PFSK-1 (cell line): ENCODE measurements around the gene CFD.

Experiments used
- FOXP2 ChIP-seq: optimal IDR thresholded peaks from 2 replicates; pipeline ENCODE3; 2011; ENCODE audit warnings: borderline replicate concordance, control low read depth, inconsistent platforms; ENCODE audit not compliant: insufficient read depth; ENCODE audit errors: extremely low read length, extremely low read depth
- POLR2AphosphoS5 ChIP-seq: IDR thresholded peaks from 2 replicates; pipeline ENCODE4 v1.6.1; 2012; ENCODE audit warnings: low read depth, mild to moderate bottlenecking, control low read depth, low read length, moderate library complexity
- SIN3A ChIP-seq: IDR thresholded peaks from 2 replicates; pipeline ENCODE4 v1.6.1; 2012; ENCODE audit warnings: mild to moderate bottlenecking, low read length, moderate library complexity, borderline replicate concordance; ENCODE audit not compliant: insufficient read depth
- TAF1 ChIP-seq: IDR thresholded peaks from 2 replicates; pipeline ENCODE4 v1.6.1; 2012; ENCODE audit warnings: low read length, control low read depth, borderline replicate concordance; ENCODE audit not compliant: insufficient read depth
- TF ChIP-seq, protein P1 (sequence below), 2 experiments: IDR thresholded peaks; 2 replicates each; pipeline versions ENCODE4 v1.6.1 to v1.8.0; 2011 to 2012; ENCODE audit warnings: low read depth in 2 of 2, low read length in 2 of 2, control low read depth in 1 of 2, inconsistent platforms in 1 of 2, mild to moderate bottlenecking in 1 of 2, moderate library complexity in 1 of 2; ENCODE audit not compliant: insufficient read depth in 1 of 2

The CFD gene

DNA sequence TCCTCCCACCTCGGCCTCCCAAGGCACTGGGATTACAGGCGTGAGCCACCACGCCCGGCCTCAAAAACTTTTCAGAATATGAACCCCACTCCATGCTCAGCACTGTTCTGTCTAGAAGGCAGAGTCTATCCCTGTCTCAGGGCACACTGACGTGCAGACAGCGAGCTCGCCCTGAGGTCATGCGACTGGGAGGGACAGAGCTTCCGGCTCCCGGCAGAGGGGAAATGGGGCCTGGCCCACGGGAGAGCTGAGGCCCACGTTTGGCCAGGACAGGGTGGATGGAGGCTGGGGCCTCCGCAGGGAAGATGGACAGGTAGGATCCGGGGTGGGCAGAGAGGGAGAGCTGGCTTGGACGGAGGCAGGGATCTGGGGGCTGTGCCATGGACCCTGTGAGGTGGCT is 34.6 kb upstream of the CFD start:
- no peak for TF ChIP-seq TAF1
- TF ChIP-seq, protein P1, sequence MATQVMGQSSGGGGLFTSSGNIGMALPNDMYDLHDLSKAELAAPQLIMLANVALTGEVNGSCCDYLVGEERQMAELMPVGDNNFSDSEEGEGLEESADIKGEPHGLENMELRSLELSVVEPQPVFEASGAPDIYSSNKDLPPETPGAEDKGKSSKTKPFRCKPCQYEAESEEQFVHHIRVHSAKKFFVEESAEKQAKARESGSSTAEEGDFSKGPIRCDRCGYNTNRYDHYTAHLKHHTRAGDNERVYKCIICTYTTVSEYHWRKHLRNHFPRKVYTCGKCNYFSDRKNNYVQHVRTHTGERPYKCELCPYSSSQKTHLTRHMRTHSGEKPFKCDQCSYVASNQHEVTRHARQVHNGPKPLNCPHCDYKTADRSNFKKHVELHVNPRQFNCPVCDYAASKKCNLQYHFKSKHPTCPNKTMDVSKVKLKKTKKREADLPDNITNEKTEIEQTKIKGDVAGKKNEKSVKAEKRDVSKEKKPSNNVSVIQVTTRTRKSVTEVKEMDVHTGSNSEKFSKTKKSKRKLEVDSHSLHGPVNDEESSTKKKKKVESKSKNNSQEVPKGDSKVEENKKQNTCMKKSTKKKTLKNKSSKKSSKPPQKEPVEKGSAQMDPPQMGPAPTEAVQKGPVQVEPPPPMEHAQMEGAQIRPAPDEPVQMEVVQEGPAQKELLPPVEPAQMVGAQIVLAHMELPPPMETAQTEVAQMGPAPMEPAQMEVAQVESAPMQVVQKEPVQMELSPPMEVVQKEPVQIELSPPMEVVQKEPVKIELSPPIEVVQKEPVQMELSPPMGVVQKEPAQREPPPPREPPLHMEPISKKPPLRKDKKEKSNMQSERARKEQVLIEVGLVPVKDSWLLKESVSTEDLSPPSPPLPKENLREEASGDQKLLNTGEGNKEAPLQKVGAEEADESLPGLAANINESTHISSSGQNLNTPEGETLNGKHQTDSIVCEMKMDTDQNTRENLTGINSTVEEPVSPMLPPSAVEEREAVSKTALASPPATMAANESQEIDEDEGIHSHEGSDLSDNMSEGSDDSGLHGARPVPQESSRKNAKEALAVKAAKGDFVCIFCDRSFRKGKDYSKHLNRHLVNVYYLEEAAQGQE (IDR thresholded peaks at IDR 0.05; ENCODE audit: insufficient read depth in 1 of 2, low read depth in 2 of 2, low read length in 2 of 2) = no peak
- no peak for TF ChIP-seq FOXP2
- TF ChIP-seq SIN3A = no peak
- TF ChIP-seq POLR2AphosphoS5 = no peak

DNA sequence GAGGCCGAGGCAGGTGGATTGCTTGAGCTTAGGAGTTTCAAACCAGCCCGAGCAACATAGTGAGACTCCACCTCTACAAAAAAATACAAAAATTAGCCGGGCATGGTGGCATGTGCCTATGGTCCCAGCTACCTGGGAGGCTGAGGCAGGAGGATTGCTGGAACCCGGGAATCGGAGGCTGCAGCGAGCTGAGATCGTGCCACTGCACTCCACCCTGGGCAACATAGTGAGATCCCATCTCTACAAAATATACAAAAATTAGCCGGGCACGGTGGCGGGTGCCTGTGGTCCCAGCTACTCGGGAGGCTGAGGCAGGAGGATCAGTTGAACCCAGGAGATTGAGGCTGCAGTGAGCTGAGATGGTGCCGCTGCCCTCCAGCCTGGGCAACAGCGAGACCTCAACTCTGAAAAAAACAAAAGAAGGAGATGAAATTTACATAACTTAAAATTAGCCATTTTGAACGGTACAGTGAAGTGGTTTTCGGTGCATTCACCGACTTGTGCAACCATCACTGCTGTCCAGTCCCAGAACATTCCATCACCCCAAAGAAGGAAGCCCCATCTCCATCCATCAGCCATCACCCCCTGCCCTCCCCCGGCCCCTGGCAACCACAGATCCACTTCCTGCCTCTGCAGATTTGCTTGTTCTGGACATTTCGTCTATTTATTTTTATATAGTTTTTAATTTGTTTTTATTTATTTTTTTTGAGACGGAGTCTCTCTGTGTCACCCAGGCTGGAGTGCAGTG is 33.4 kb upstream of the CFD start:
- no peak for TF ChIP-seq POLR2AphosphoS5

DNA sequence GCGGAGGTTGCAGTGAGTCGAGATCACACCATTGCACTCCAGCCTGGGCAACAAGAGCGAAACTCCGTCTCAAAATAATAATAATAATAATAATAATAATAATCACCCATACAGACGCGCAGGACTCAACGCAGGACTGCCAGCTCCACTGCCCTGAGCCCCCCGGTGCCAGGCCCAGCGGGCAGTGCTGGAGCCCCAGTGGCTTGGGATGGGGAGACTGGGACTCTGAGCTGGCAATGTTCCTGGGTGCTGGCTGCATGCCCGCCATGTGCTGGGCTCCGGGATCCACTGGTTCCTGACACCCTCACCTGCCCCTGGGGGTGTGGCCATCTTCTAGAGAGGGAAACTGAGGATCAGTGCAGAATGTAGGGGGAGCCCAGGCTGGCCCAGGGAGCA is 32.2 kb upstream of the CFD start:
- TF ChIP-seq POLR2AphosphoS5 = no peak
- TF ChIP-seq TAF1 = no peak
- TF ChIP-seq FOXP2 = no peak
- TF ChIP-seq, protein P1 (IDR thresholded peaks at IDR 0.05; ENCODE audit: insufficient read depth in 1 of 2, low read depth in 2 of 2, low read length in 2 of 2) = no peak
- TF ChIP-seq SIN3A = no peak

DNA sequence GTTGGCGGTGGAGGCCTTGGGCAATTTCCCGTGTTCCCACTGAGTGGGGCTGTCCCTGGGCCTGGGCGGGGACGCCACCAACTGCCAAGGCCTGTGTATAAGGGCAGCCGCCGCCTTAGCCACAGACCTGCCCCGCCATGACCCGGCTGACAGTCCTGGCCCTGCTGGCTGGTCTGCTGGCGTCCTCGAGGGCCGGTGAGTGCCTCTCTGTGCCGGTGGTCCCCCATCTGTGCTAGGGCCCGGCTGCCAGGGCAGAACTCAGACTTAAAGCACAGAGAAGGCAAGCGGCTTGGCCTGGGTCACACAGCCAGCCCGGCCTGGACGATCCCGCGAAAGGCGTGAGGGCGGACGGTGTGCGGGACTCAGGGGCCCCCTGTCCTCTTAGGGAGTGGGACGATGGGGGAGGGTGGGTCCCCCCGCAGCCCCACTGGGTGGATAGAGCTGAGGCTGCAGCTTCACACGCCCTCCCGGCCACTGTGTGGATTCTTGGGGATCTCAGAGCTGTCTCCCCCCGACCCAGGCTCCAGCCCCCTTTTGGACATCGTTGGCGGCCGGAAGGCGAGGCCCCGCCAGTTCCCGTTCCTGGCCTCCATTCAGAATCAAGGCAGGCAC is 31.6 kb upstream of the CFD start, which contains the start of gene AZU1:
TSS of gene AZU1 (plus strand) at position 128 of the 612 bp plus-strand sequence. CDS start at position 138, 10 bp downstream.
- TF ChIP-seq TAF1 = no peak
- TF ChIP-seq, protein P1 (IDR thresholded peaks at IDR 0.05; ENCODE audit: insufficient read depth in 1 of 2, low read depth in 2 of 2, low read length in 2 of 2) = no peak
- TF ChIP-seq SIN3A = no peak
- no peak for TF ChIP-seq POLR2AphosphoS5
- TF ChIP-seq FOXP2 = no peak

DNA sequence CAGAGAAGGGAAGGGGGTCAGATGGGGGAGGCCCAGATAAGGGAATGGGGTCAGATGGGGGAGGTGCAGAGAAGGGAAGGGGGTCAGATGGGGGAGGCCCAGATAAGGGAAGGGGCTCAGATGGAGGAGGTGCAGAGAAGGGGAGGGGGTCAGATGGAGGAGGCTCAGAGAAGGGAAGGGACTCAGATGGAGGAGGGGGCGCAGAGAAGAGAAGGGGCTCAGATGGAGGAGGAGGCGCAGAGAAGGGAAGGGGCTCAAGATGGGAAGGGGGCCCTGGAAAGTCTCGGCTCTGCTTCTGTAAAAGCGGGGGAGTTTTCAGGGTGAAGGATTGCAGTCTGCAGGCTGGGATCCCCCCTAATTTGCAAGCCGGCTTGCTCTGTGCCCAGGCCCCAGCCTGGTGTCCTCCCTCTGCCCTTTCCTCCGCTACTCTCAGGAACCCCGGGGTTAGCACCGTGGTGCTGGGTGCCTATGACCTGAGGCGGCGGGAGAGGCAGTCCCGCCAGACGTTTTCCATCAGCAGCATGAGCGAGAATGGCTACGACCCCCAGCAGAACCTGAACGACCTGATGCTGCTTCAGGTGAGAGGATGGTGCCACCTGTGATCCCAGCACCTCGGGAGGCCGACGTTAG is 30.2 kb upstream of the CFD start:
- TF ChIP-seq POLR2AphosphoS5 (no peak), TAF1 (no peak), FOXP2 (no peak), SIN3A (no peak)
- TF ChIP-seq, protein P1 (IDR thresholded peaks at IDR 0.05; ENCODE audit: insufficient read depth in 1 of 2, low read depth in 2 of 2, low read length in 2 of 2) = no peak
